Measurements from ENCODE around the gene CCDC174. TPM values are rescaled to one million over a fixed set of nuclear protein-coding genes. Genes with fewer than 3 reads are reported as not detected.

CCDC174 gene
- total and polyA plus RNA-seq, 2 donors (not counting 1 experiment from before 2014, with no cell fraction given), result 9.9 to 47.1 TPM

DNA sequence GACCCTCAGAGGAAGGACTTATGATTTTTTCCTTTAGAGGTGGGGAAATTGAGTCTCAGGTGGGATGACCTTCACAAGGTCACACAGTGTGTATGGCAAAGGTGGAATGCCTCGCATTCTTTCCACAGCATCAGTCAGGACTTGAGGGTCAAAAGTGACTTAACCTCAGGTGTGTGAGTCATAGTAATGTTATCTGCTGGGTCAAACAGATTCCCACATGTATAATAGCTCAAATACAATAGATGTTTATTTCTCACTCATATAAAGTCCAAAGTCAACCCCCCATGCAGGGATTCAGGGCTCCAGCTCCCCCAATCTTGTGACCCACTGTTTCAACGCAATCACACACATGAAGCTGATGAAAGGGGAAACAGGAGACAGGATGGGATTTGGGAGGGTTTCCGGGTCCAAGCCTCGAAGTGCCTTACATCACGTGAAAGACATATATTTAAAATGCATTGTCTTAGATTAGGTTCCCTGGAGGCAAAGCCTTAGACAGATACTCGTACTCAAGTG, 34.0 kb upstream of the CCDC174 start:
- intact Hi-C loops (cut with micrococcal nuclease), result no loop called here

GRCh38 chr3:14619605-14620004, 32.0 kb upstream of the CCDC174 start:
- CTCF ChIA-PET, result no interaction called here

More for the DNA sequence above, 34.0 kb upstream of the CCDC174 start:
- WGBS (ENCODE audit: insufficient coverage), result 93% methylated on average over 3 of the region's 6 CpGs
- H3K4me1 ChIP-seq (ENCODE audit: control insufficient read depth in 2 of 2, insufficient read depth in 2 of 2, low read length in 2 of 2), result no peaks in the 10 kb centered on the region
- H3K9me3 ChIP-seq (ENCODE audit: control extremely low read depth in 1 of 3, control insufficient read depth in 2 of 3, insufficient read depth in 1 of 3, low read length in 2 of 3), result no peaks in the 10 kb centered on the region
- H3K36me3 ChIP-seq (replicated peaks in 1 of 2; ENCODE audit: control extremely low read depth in 1 of 2, control insufficient read depth in 1 of 2, extremely low read depth in 1 of 2, insufficient read depth in 2 of 2, low read length in 1 of 2), result no peaks in the 10 kb centered on the region
- DNase-seq, result no peak
- Mint-ChIP-seq H3K4me1 (no peaks in the 10 kb centered on the region), H3K27ac (no peak overlapping the region), H3K27me3 (peaks cover 48% of the 10 kb centered on the region), H3K9me3 (ENCODE audit: insufficient read depth) (no peaks in the 10 kb centered on the region), H3K4me3 (no peak overlapping the region)
- no peak overlapping the region for H3K27ac ChIP-seq (ENCODE audit: low read length in 2 of 2)
- H3K4me3 ChIP-seq (ENCODE audit: control extremely low read depth in 1 of 5, extremely low read depth in 1 of 5, insufficient read depth in 1 of 5, low read depth in 2 of 5, low read length in 4 of 5), result no peak overlapping the region
- TF ChIP-seq, protein P1, sequence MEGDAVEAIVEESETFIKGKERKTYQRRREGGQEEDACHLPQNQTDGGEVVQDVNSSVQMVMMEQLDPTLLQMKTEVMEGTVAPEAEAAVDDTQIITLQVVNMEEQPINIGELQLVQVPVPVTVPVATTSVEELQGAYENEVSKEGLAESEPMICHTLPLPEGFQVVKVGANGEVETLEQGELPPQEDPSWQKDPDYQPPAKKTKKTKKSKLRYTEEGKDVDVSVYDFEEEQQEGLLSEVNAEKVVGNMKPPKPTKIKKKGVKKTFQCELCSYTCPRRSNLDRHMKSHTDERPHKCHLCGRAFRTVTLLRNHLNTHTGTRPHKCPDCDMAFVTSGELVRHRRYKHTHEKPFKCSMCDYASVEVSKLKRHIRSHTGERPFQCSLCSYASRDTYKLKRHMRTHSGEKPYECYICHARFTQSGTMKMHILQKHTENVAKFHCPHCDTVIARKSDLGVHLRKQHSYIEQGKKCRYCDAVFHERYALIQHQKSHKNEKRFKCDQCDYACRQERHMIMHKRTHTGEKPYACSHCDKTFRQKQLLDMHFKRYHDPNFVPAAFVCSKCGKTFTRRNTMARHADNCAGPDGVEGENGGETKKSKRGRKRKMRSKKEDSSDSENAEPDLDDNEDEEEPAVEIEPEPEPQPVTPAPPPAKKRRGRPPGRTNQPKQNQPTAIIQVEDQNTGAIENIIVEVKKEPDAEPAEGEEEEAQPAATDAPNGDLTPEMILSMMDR (IDR thresholded peaks at IDR 0.05), result no peak
- TF ChIP-seq EZH2 (IDR thresholded peaks at IDR 0.05; ENCODE audit: borderline replicate concordance, insufficient read depth, low read depth, low read length, poor library complexity, severe bottlenecking), result no peak
- no peak overlapping the region for H3K9ac ChIP-seq (ENCODE audit: low read length)
- H3K79me2 ChIP-seq (ENCODE audit: control insufficient read depth, insufficient read depth, low read length), result no peaks in the 10 kb centered on the region
- no peak overlapping the region for H3K4me2 ChIP-seq (replicated peaks; ENCODE audit: low read depth, low read length, poor library complexity, severe bottlenecking)
- ChIA-PET POLR2A (no interaction called here), CTCF (no interaction called here)
- no peaks in the 10 kb centered on the region for H4K20me1 ChIP-seq (ENCODE audit: control insufficient read depth, insufficient read depth, low read length, poor library complexity, severe bottlenecking)
- H3K27me3 ChIP-seq (replicated peaks in 1 of 4; ENCODE audit: control extremely low read depth in 1 of 4, control insufficient read depth in 3 of 4, insufficient read depth in 4 of 4, low read length in 3 of 4), result peaks cover 0 to 14% (median 5%) of the 10 kb centered on the region in 4 experiments
- no peak overlapping the region for H2AFZ ChIP-seq (ENCODE audit: insufficient read depth, low read depth, low read length, poor library complexity, severe bottlenecking)
- ATAC-seq (ENCODE audit: low read depth), result no peak

More at GRCh38 chr3:14619605-14620004, 32.0 kb upstream of the CCDC174 start:
- Mint-ChIP-seq H3K27ac (no peak overlapping the region), H3K9me3 (ENCODE audit: insufficient read depth) (no peaks in the 10 kb centered on the region), H3K4me3 (no peak overlapping the region), H3K27me3 (peaks cover 44% of the 10 kb centered on the region), H3K4me1 (no peaks in the 10 kb centered on the region)
- no peak overlapping the region for H3K9ac ChIP-seq (ENCODE audit: low read length)
- ATAC-seq (ENCODE audit: low read depth) (no peak), DNase-seq (no peak)
- no peak overlapping the region for H3K4me2 ChIP-seq (replicated peaks; ENCODE audit: low read depth, low read length, poor library complexity, severe bottlenecking)
- POLR2A ChIA-PET, result no interaction called here
- H3K27me3 ChIP-seq (replicated peaks in 1 of 4; ENCODE audit: control extremely low read depth in 1 of 4, control insufficient read depth in 3 of 4, insufficient read depth in 4 of 4, low read length in 3 of 4), result peaks cover 0 to 11% (median 1%) of the 10 kb centered on the region in 4 experiments
- no peak overlapping the region for H3K4me3 ChIP-seq (ENCODE audit: control extremely low read depth in 1 of 5, extremely low read depth in 1 of 5, insufficient read depth in 1 of 5, low read depth in 2 of 5, low read length in 4 of 5)
- no peaks in the 10 kb centered on the region for H4K20me1 ChIP-seq (ENCODE audit: control insufficient read depth, insufficient read depth, low read length, poor library complexity, severe bottlenecking)
- H3K36me3 ChIP-seq (replicated peaks in 1 of 2; ENCODE audit: control extremely low read depth in 1 of 2, control insufficient read depth in 1 of 2, extremely low read depth in 1 of 2, insufficient read depth in 2 of 2, low read length in 1 of 2), result no peaks in the 10 kb centered on the region
- TF ChIP-seq EZH2 (IDR thresholded peaks at IDR 0.05; ENCODE audit: borderline replicate concordance, insufficient read depth, low read depth, low read length, poor library complexity, severe bottlenecking), result no peak
- TF ChIP-seq, protein P1 (IDR thresholded peaks at IDR 0.05), result no peak
- no peaks in the 10 kb centered on the region for H3K9me3 ChIP-seq (ENCODE audit: control extremely low read depth in 1 of 3, control insufficient read depth in 2 of 3, insufficient read depth in 1 of 3, low read length in 2 of 3)
- no peak overlapping the region for H3K27ac ChIP-seq (ENCODE audit: low read length in 2 of 2)
- H3K4me1 ChIP-seq (ENCODE audit: control insufficient read depth in 2 of 2, insufficient read depth in 2 of 2, low read length in 2 of 2), result no peaks in the 10 kb centered on the region
- intact Hi-C loops (cut with micrococcal nuclease), result no loop called here
- WGBS (ENCODE audit: insufficient coverage), result 83% methylated on average over 1 of the region's 2 CpGs
- no peak overlapping the region for H2AFZ ChIP-seq (ENCODE audit: insufficient read depth, low read depth, low read length, poor library complexity, severe bottlenecking)
- H3K79me2 ChIP-seq (ENCODE audit: control insufficient read depth, insufficient read depth, low read length), result no peaks in the 10 kb centered on the region

All from B cell (primary cell).